Activated CD8-positive, alpha-beta memory T cell treated with anti-CD3 and anti-CD28 coated beads, Interleukin-2, amount 10 ng/mL, durations not matched to agents 7 days and 5 days (primary cell): Measurements from ENCODE around the gene MORC3. TPM values are rescaled to one million over a fixed set of nuclear protein-coding genes. Genes with fewer than 3 reads are reported as not detected.
"Not testable (repeated sequence)": the region's sequence is repeated elsewhere in the genome, so short reads cannot be mapped to it uniquely, and the experiment has no call there.

ENCODE experiments used
- ATAC-seq: fragments of 150-1000 bp; cut with Tn5 transposase; one replicate; pipeline ENCODE4 v1.10.0; 2021; ENCODE audit warnings: moderate library complexity
- CTCF ChIA-PET: fragments of 350-600 bp; sonication (Branson Sonifier 250); formaldehyde crosslinking; loops from one replicate; lab custom pipeline; 2021; ENCODE audit warnings: antibody characterized with exemption; lab: Charles Lee
- DNase-seq: peaks from one replicate; pipeline ENCODE4 v3.0.0-alpha.2; 2020
- H3K27ac Mint-ChIP-seq: one replicate; pipeline ENCODE4 v1.8.0; 2021; ENCODE audit warnings: mild to moderate bottlenecking, mixed read lengths
- H3K27me3 Mint-ChIP-seq: one replicate; pipeline ENCODE4 v1.8.0; 2021; ENCODE audit warnings: mixed read lengths
- H3K36me3 Mint-ChIP-seq: one replicate; pipeline ENCODE4 v1.8.0; 2021; ENCODE audit warnings: mild to moderate bottlenecking, mixed read lengths
- H3K4me1 Mint-ChIP-seq: one replicate; pipeline ENCODE4 v1.8.0; 2021; ENCODE audit warnings: mixed read lengths
- H3K4me3 Mint-ChIP-seq: one replicate; pipeline ENCODE4 v1.8.0; 2021; ENCODE audit warnings: mild to moderate bottlenecking, moderate library complexity, mixed read lengths
- H3K9me3 Mint-ChIP-seq: one replicate; pipeline ENCODE4 v1.8.0; 2022; ENCODE audit warnings: low read depth, mixed read lengths
- total RNA-seq, 2 experiments: library from RNA; stranded (reverse); gene quantifications; one replicate each; pipeline ENCODE4 v1.2.3, GENCODE V29; 2021

The MORC3 gene
- total RNA-seq, 2 experiments from 2014 or later = 25.6 to 30.5 TPM

DNA sequence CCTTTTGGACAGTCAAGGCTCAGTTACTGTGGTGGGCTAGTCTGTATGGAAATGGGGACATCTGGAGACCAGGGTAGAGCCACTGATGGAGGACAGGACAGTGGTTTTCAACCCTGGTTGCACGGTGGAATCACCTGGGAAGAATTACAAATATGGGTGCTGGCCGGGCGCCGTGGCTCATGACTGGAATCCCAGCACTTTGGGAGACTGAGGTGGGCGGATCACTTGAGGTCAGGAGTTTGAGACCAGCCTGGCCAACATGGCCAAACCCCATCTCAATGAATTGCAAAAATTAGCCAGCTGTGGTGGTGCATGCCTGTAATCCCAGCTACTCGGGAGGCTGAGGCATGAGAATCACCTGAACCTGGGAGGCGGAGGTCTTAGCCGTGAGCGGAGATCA is 79.7 kb downstream of the MORC3 start:
- H3K27me3 Mint-ChIP-seq, DNase-seq, H3K4me1 Mint-ChIP-seq, CTCF ChIA-PET, H3K9me3 Mint-ChIP-seq, H3K4me3 Mint-ChIP-seq, ATAC-seq, H3K27ac Mint-ChIP-seq: not testable (repeated sequence)
- peaks cover 44% of the 10 kb centered on the region for H3K36me3 Mint-ChIP-seq

DNA sequence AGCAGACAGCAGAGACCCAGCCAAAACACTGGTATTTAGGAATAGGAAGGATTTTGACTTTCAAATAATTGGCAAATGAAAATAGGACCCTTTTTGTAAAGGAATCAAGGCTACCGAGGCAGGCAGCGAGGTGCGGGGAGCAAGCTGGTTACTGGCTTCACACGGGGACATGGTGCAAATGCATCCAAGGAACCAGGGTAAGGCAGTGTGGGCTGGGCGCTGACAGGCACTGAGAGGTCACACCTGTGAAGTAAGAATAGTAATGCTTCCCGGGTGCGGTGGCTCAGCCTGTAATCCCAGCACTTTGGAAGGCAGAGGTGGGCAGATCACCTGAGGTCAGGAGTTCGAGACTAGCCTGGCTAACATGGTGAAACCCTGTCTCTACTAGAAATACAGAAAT is 80.7 kb downstream of the MORC3 start:
- DNase-seq (no peak), ATAC-seq (no peak)
- Mint-ChIP-seq H3K9me3 (no peaks in the 10 kb centered on the region), H3K27ac (no peak overlapping the region), H3K27me3 (no peaks in the 10 kb centered on the region), H3K4me1 (peaks cover 3% of the 10 kb centered on the region), H3K36me3 (peaks cover 45% of the 10 kb centered on the region), H3K4me3 (no peak overlapping the region)
- CTCF ChIA-PET = no interaction called here

DNA sequence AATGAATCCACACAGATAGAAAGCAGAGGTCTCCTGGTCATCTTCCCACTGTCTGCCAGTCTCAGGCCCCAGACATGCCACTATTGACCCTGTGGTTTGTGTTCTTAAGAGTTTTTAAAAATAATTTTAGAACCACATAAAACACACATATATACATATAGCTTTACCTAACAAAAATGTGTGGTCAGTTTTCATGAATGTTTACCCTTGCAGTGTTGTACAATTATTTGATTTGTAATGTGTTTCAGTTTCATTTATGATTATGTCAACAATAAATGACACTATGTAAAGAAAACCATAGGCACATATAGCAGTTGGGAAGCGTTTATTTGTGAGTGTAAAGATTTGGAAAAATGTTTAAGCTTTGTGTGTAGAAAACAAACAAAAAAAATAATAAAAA is 82.3 kb downstream of the MORC3 start:
- no peaks in the 10 kb centered on the region for H3K9me3 Mint-ChIP-seq
- H3K27ac Mint-ChIP-seq = no peak overlapping the region
- CTCF ChIA-PET = interaction anchor here (1.0 kb wide), 1 partner anchor 16 kb away, joined by 4 read pairs; no protein-coding TSS in a partner anchor
- no peak overlapping the region for H3K4me3 Mint-ChIP-seq
- DNase-seq (no peak), ATAC-seq (no peak)
- peaks cover 42% of the 10 kb centered on the region for H3K36me3 Mint-ChIP-seq
- no peaks in the 10 kb centered on the region for H3K4me1 Mint-ChIP-seq
- H3K27me3 Mint-ChIP-seq = no peaks in the 10 kb centered on the region

- ATAC-seq (no peak), DNase-seq (no peak)
- no peak overlapping the region for H3K4me3 Mint-ChIP-seq
- H3K9me3 Mint-ChIP-seq = no peaks in the 10 kb centered on the region
- CTCF ChIA-PET = interaction anchor here (1.3 kb wide), 1 partner anchor 18 kb away, joined by 3 read pairs; no protein-coding TSS in a partner anchor
- H3K27ac Mint-ChIP-seq = no peak overlapping the region
- no peaks in the 10 kb centered on the region for H3K4me1 Mint-ChIP-seq
- no peaks in the 10 kb centered on the region for H3K27me3 Mint-ChIP-seq
- peaks cover 47% of the 10 kb centered on the region for H3K36me3 Mint-ChIP-seq
Observed at GRCh38 chr21:36403713-36404112, 83.7 kb downstream of the MORC3 start.

DNA sequence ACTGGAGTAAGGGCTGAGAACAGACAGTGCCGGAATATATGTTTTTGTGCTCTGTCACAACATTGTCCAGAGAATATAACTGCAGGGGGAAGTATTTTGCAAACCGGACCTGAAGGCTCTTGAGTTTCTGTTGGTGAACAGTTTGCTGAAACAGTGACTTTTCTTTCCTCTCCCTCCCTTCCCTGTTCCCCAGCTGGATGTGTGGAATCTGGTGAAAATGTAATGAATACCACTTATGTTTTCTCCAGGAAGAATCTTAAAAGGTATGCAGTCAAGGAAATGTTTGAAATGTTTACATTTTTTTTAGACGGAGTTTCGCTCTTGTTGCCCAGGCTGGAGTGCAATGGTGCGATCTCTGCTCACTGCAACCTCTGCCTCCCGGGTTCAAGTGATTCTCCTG is 88.6 kb downstream of the MORC3 start:
- CTCF ChIA-PET = interaction anchor here (0.6 kb wide), 1 partner anchor 11 kb away, joined by 3 read pairs; no protein-coding TSS in a partner anchor
- Mint-ChIP-seq H3K36me3 (peaks cover 49% of the 10 kb centered on the region), H3K27ac (no peak overlapping the region), H3K4me1 (no peaks in the 10 kb centered on the region), H3K4me3 (no peak overlapping the region), H3K9me3 (no peaks in the 10 kb centered on the region), H3K27me3 (no peaks in the 10 kb centered on the region)
- ATAC-seq (no peak), DNase-seq (no peak)

DNA sequence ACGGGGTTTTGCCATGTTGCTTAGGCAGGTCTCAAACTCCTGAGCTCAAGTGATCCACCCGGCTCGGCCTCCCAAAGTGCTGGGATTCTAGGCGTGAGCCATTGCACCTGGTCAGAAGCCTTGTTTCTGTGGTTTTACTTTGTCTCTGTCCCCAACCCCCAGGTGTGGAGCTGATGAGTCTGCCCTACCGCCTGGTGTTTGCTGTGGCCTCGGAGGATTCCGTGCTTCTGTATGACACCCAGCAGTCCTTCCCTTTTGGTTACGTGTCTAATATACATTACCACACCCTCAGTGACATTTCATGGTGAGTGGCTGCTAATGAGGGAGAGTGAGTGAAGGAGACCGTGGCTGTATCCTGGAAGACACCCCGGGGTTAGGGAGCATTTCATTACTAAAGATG is 91.3 kb downstream of the MORC3 start:
- no peaks in the 10 kb centered on the region for H3K27me3 Mint-ChIP-seq

GRCh38 chr21:36412916-36413315 is 92.9 kb downstream of the MORC3 start:
- ATAC-seq (no peak), DNase-seq (no peak)
- Mint-ChIP-seq H3K27me3 (no peaks in the 10 kb centered on the region), H3K4me1 (no peaks in the 10 kb centered on the region), H3K36me3 (peaks cover 51% of the 10 kb centered on the region), H3K4me3 (no peak overlapping the region), H3K27ac (no peak overlapping the region), H3K9me3 (no peaks in the 10 kb centered on the region)
- CTCF ChIA-PET = no interaction called here

More for the DNA sequence above, 91.3 kb downstream of the MORC3 start:
- Mint-ChIP-seq H3K36me3 (peaks cover 53% of the 10 kb centered on the region), H3K9me3 (no peaks in the 10 kb centered on the region), H3K27ac (no peak overlapping the region), H3K4me1 (no peaks in the 10 kb centered on the region), H3K4me3 (no peak overlapping the region)
- ATAC-seq (no peak), DNase-seq (no peak)
- CTCF ChIA-PET = interaction anchor here (1.2 kb wide), 1 partner anchor 8 kb away, joined by 3 read pairs; no protein-coding TSS in a partner anchor

- no peaks in the 10 kb centered on the region for H3K27me3 Mint-ChIP-seq
Observed at GRCh38 chr21:36415375-36415774, 95.4 kb downstream of the MORC3 start.

GRCh38 chr21:36419241-36419640 is 99.2 kb downstream of the MORC3 start:
- no peak for DNase-seq
- ATAC-seq = no peak
- H3K4me3 Mint-ChIP-seq = no peak overlapping the region
- H3K27ac Mint-ChIP-seq = no peak overlapping the region
- H3K27me3 Mint-ChIP-seq = no peaks in the 10 kb centered on the region
- H3K36me3 Mint-ChIP-seq = peaks cover 22% of the 10 kb centered on the region
- CTCF ChIA-PET = interaction anchor here (0.7 to 0.8 kb wide), 3 partner anchors 8 to 14 kb away, joined by 3 to 4 read pairs (median 4); no protein-coding TSS in a partner anchor
- H3K9me3 Mint-ChIP-seq = no peaks in the 10 kb centered on the region
- peaks cover 9% of the 10 kb centered on the region for H3K4me1 Mint-ChIP-seq

More at GRCh38 chr21:36415375-36415774, 95.4 kb downstream of the MORC3 start:
- no peak for ATAC-seq
- CTCF ChIA-PET = no interaction called here
- Mint-ChIP-seq H3K27ac (no peak overlapping the region), H3K4me3 (no peak overlapping the region), H3K36me3 (peaks cover 41% of the 10 kb centered on the region), H3K9me3 (no peaks in the 10 kb centered on the region), H3K4me1 (no peaks in the 10 kb centered on the region)
- DNase-seq = no peak

DNA sequence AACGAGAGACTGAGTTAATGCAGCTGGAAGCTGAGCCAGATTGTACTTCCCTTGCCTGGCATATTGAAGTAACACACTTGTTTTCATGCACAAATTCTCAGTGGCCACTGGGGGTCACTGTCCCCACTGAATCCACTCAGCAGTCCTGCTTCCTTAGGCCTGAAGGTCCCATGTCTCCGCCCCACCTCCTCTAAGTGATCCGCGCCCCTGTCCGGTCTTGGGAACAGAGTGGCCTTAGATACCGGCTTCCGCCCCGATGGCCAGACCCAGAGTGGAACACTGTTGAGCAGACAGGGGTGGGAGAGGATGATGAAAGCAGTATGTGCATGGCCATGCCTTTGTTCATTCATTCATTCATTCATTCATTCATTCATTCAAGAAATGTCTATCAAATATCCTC is 100.0 kb downstream of the MORC3 start:
- Mint-ChIP-seq H3K4me1 (peaks cover 9% of the 10 kb centered on the region), H3K27ac (no peak overlapping the region), H3K36me3 (peaks cover 17% of the 10 kb centered on the region), H3K4me3 (no peak overlapping the region), H3K9me3 (no peaks in the 10 kb centered on the region), H3K27me3 (no peaks in the 10 kb centered on the region)
- CTCF ChIA-PET = interaction anchor here (0.7 to 0.8 kb wide), 3 partner anchors 9 to 14 kb away, joined by 3 to 4 read pairs (median 4); no protein-coding TSS in a partner anchor
- peak; percentile 59 for DNase-seq
- ATAC-seq = peak; percentile 59

DNA sequence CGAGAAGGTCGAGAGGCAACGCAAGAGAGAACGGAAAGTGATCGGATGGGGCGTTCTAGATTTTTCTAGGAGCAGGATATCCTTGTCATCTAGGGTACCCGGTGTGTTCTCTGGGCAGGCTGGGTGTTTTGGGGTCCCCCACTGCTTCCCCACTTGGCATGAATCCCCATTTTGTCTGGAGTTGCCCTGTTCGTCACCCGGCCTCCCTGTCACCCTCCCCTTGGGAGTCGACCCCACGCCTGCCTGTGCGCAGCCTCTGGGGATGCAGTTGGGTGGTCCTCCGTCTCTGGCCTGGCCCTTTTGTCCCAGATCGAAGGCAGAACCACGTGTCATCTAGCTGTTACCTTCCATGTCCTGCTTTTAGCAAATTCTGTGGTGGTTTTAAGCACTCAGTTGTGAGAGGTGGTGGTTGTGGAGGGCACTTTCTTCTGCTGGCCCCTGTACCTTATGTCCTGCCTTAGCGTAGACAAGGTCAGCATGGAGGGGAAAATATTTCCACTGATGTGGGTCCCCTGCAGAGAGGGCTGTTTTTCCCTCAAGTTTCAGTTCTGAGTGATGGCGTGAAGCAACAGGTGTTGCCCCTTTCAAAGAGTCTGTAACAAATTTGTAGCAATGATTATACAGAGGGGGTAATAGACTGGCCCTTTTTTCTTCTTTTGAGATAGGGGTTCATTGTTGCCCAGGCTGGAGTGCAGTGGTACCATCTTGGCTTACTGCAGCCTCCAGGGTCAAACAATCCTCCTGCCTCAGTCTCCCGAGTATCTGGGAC is 100.8 kb downstream of the MORC3 start:
- peaks cover 14% of the 10 kb centered on the region for H3K36me3 Mint-ChIP-seq
- no peak for DNase-seq
- H3K4me3 Mint-ChIP-seq = no peak overlapping the region
- no peak overlapping the region for H3K27ac Mint-ChIP-seq
- no peak for ATAC-seq
- CTCF ChIA-PET = no interaction called here
- no peaks in the 10 kb centered on the region for H3K27me3 Mint-ChIP-seq
- H3K9me3 Mint-ChIP-seq = no peaks in the 10 kb centered on the region
- peaks cover 9% of the 10 kb centered on the region for H3K4me1 Mint-ChIP-seq

DNA sequence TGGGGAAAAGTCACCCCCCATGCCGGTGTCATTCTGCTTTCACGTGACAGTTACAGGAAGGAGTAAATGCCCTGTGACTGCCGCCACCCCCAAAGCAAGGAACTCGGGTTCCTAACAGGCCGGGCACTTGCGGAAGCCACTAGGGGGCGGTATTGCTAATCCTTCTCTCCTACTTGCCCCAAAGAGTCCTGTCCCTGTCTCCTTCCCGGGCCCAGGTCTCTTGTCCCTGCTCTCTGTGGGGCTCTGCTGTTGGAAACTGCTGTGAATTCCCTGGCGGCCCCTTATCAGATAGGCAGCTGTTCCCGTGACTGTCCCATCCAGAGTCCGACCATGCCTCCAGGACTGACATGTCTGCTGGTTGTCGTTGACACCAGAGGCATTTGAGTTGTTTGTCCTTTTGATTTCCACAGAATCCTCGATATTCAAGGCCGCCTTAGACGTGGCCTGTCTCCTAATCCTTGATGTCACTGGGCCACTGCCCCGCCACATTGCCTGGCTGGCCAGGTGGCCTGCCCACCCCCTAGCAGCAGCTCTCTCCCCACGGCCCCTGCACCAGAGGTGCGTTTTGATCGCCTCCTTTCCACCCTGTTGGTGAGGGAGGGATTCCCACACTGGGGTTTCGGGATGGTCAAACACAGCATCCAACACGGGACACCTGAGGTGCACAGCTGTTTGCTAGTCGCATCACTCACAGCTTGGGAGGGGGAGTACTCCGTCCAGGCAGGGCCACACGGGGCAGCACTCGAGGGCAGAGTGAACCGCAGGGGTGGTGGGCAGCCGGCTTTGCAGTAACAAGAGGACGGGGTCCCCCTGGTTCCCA is 102.5 kb downstream of the MORC3 start:
- Mint-ChIP-seq H3K4me3 (no peak overlapping the region), H3K27me3 (no peaks in the 10 kb centered on the region), H3K27ac (no peak overlapping the region), H3K36me3 (peaks cover 3% of the 10 kb centered on the region), H3K4me1 (peaks cover 9% of the 10 kb centered on the region), H3K9me3 (no peaks in the 10 kb centered on the region)
- DNase-seq (peak; percentile 59), ATAC-seq (no peak)
- CTCF ChIA-PET = interaction anchor here (0.5 to 1.5 kb wide), 5 partner anchors 8 to 26 kb away, joined by 3 to 8 read pairs (median 3); no protein-coding TSS in a partner anchor

- H3K36me3 Mint-ChIP-seq = no peaks in the 10 kb centered on the region
- CTCF ChIA-PET = no interaction called here
Observed at GRCh38 chr21:36423771-36424433, 103.9 kb downstream of the MORC3 start.

More at GRCh38 chr21:36423771-36424433, 103.9 kb downstream of the MORC3 start:
- H3K27me3 Mint-ChIP-seq = no peaks in the 10 kb centered on the region
- DNase-seq = no peak
- H3K27ac Mint-ChIP-seq = no peak overlapping the region
- H3K4me3 Mint-ChIP-seq = no peak overlapping the region
- H3K9me3 Mint-ChIP-seq = no peaks in the 10 kb centered on the region
- peaks cover 13% of the 10 kb centered on the region for H3K4me1 Mint-ChIP-seq
- no peak for ATAC-seq
